D721Med (cell line): ENCODE data around the gene KCNQ4.

Experiments
- DNase-seq: peaks from one replicate; pipeline ENCODE4 v3.0.0; 2011; ENCODE audit warnings: low spot score; ENCODE audit not compliant: insufficient read length
- FAIRE-seq: peaks from 2 replicates; lab custom pipeline; 2011; peaks lifted over from hg19 to GRCh38; lab: Jason Lieb, UNC
- TF ChIP-seq, protein P1 (sequence below): IDR thresholded peaks from 2 replicates; pipeline ENCODE4 v1.5.1; 2012; ENCODE audit warnings: mild to moderate bottlenecking, control low read depth; ENCODE audit not compliant: insufficient read depth; ENCODE audit errors: missing control alignments

Gene KCNQ4

DNA sequence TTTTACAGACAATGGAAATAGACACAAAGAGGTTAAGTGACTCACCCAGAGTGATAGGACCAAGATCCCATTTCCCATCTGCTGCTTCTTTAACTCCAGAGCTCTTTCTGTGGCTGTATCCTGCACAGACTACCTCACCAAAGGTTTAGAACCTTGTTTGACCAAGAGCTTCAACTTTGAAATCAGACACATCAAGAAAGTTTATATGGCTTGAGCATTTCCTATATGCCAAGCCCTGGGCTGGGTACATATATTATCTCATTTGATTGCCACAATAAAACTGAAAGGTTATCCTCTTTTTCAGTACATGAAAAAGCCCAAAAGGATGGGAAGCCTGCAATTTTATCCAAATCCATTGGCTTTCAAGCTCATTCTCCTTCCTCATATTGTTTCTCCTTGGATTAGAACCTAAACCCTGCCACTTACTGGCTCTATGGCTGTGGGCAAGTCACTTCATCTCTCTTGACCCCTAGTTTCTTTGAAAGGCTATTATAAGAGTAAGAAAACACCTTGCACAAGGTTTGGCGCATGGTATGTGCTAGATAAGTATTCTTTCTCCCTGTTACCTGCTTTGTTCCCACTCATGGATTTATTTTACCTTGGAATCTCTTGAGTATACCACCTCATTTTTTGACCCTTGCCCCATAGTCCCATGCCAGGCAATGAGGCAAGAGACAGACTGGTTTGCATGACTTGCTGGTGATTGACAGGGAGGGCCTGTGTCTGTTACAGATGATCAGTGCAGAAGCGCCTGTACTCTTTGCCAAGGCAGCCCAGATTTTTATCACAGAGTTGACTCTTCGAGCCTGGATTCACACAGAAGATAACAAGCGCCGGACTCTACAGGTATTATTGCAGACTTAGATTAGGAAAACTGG is 34.5 kb upstream of the KCNQ4 start:
- no peak for DNase-seq
- TF ChIP-seq, protein P1, sequence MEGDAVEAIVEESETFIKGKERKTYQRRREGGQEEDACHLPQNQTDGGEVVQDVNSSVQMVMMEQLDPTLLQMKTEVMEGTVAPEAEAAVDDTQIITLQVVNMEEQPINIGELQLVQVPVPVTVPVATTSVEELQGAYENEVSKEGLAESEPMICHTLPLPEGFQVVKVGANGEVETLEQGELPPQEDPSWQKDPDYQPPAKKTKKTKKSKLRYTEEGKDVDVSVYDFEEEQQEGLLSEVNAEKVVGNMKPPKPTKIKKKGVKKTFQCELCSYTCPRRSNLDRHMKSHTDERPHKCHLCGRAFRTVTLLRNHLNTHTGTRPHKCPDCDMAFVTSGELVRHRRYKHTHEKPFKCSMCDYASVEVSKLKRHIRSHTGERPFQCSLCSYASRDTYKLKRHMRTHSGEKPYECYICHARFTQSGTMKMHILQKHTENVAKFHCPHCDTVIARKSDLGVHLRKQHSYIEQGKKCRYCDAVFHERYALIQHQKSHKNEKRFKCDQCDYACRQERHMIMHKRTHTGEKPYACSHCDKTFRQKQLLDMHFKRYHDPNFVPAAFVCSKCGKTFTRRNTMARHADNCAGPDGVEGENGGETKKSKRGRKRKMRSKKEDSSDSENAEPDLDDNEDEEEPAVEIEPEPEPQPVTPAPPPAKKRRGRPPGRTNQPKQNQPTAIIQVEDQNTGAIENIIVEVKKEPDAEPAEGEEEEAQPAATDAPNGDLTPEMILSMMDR: no peak
- FAIRE-seq: no peak

DNA sequence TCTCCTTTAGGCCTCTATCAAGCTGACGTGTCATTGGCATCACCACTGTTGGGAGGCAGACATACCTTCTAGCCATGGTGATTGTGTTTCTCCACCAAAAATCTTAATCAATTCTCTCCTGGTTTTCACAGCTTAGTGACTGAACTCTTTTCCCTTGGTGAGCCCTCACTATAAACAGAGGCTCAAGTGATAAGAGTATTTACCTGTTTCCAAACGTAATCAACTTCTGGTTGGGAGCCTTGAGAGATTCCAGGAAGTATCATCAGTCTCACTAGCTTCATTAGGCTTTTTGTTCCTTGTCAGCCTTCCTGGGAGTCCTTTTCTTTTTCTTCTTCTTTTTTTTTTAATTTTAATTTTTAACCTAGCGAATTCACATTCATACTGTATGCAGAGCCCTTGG is 33.8 kb upstream of the KCNQ4 start:
- no peak for DNase-seq
- FAIRE-seq: no peak
- TF ChIP-seq, protein P1: no peak

DNA sequence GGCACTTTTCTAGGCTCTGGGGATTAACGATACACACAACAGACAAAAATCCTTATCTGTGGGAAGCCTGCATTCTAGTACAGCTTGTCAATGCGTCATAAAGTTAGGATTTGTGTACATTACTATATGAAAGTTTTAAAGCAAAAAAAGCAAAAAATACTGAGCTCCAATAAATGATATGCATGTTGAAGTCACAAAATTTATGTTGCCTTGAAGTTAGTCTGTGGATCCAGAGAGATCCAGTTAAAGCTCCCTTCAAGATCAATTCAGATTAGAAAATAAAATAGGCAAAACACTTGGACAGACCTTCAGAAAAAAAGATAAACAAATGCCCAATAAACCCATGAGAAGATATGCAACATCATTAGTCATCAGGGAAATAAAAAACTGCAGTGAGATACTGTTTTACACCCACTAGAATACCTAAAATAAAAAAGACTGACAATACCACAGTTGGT is 33.1 kb upstream of the KCNQ4 start:
- DNase-seq (no peak), FAIRE-seq (no peak)
- TF ChIP-seq, protein P1: no peak

DNA sequence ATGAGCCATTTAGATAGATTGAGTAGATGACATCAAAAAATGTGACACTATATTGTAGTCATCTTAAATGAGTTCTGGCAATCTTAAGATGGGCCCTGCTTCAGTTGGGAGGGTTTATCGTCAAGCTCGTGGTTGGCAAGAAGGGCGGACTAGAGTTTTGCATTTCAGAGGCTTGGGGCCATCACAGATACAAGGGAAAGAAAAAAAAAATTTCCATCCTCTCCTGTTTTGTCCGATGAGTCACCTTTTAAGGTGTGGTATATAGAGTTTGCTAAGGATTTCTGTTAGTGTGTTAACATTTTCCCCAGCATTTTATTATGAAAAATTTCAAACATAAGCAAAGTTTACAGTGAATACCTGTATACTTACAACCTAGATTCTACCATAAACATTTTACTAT is 31.8 kb upstream of the KCNQ4 start:
- FAIRE-seq: no peak
- TF ChIP-seq, protein P1: no peak
- DNase-seq: no peak

DNA sequence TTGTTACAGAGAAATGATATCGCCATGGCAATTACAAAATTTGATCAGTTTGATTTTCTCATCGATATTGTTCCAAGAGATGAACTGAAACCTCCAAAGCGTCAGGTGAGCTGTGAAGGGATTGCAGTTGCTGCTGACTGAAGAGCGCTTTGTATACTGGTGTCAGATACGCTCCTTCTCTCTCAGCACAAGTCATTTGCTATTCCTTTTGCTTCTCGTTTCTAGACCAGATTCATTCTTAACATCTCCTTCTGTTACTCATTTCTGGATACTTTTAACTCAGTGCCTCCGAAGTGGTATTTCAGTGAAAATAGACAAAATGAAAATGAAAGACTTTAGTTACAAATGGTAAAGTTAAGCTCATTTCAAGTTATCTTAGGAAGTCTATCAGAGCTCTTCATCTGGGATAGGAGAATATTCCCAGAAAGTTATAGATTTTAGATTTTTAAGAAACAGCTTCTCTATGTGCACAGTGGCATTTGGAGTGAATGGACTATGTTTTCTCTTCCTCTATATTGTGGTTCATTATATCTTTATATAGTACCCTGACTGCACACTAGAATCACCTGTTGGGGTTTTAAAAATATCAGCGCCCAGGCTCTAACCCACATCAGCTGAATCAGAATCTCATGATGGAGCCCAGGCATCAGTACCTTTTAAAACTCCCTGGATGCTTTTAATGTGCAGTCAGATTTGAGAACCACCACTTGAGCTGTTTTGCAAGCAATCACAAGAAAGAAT is 30.3 kb upstream of the KCNQ4 start:
- DNase-seq (no peak), FAIRE-seq (no peak)
- TF ChIP-seq, protein P1: no peak

DNA sequence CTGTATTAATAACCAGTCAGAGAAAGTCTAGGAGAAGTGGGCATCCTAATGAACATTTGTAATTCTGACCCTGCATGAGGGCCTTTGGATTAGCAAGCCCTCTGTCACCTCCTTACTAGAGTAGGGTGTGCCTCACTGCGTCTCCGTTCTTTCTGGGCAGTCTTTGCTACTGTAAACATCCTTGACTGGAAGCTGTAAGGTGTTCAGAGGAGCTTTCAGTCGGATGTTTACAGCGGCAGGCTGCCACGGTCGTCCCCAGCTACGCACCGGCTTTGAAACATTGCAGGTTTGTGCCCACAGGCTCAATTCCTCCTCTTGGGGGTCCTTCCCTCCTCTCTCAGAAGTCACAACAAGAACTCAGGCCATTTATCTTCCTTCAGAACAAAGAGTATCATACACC is 29.4 kb upstream of the KCNQ4 start:
- FAIRE-seq (no peak), DNase-seq (no peak)
- TF ChIP-seq, protein P1: no peak

DNA sequence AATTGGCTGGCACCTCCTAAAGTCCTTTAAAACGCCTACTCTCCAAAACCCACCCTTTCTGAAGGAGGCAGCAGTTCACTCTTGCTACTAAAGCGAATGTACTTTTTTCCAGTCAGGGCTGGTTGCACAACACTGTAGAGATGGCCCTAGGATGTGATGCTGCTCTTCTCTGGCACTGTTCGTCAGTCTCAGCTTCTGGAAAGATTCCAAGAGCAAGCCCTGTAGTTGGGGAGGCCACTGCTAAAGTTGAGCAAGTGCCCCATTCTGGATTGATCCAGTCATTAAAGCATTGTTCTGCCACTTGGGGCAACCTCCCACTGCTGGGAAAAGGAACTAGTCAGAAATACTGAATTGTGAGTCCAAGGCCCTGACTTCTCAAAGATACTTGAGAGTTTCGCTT is 28.5 kb upstream of the KCNQ4 start:
- no peak for FAIRE-seq
- no peak for DNase-seq
- TF ChIP-seq, protein P1: no peak
